ENCODE measurements around the gene PHKG1.
"Not testable (repeated sequence)": the region's sequence is repeated elsewhere in the genome, so short reads cannot be mapped to it uniquely, and the experiment has no call there.

DNA sequence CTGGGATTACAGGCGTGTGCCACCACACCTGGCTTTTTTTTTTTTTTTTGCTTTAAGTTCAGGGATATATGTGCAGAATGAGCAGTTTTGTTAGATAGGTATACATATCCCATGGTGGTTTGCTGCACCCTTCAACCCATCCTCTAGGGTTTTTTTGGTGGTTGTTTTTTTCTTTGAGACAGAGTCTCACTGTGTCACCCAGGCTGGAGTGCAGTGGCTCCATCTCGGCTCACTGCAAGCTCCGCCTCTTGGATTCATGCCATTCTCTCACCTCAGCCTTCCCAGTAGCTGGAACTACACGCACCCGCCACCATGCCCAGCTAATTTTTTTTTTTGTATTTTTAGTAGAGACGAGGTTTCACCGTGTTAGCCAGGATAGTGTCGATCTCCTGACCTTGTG is 44.0 kb downstream of the PHKG1 start:
- TF ChIP-seq, protein P1, sequence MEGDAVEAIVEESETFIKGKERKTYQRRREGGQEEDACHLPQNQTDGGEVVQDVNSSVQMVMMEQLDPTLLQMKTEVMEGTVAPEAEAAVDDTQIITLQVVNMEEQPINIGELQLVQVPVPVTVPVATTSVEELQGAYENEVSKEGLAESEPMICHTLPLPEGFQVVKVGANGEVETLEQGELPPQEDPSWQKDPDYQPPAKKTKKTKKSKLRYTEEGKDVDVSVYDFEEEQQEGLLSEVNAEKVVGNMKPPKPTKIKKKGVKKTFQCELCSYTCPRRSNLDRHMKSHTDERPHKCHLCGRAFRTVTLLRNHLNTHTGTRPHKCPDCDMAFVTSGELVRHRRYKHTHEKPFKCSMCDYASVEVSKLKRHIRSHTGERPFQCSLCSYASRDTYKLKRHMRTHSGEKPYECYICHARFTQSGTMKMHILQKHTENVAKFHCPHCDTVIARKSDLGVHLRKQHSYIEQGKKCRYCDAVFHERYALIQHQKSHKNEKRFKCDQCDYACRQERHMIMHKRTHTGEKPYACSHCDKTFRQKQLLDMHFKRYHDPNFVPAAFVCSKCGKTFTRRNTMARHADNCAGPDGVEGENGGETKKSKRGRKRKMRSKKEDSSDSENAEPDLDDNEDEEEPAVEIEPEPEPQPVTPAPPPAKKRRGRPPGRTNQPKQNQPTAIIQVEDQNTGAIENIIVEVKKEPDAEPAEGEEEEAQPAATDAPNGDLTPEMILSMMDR (conservative IDR thresholded peaks at IDR 0.05), result not testable (repeated sequence)
- TF ChIP-seq ZFX (IDR thresholded peaks at IDR 0.05), result not testable (repeated sequence)
